22Rv1 (cell line): ENCODE results near the gene FTL.

Source experiments
- H3K27ac ChIP-seq: fragments of 450-650 bp; 2 replicates; pipeline ENCODE4 v1.5.1; 2017
- ZFX ChIP-seq: fragments of 450-650 bp; IDR thresholded peaks from 2 replicates; pipeline ENCODE4 v1.6.1; 2017; ENCODE audit warnings: antibody characterized with exemption, borderline replicate concordance
- TF ChIP-seq, protein P1 (sequence below): fragments of 450-650 bp; IDR thresholded peaks from 2 replicates; pipeline ENCODE4 v1.5.1; 2017; ENCODE audit warnings: mild to moderate bottlenecking

FTL gene

DNA sequence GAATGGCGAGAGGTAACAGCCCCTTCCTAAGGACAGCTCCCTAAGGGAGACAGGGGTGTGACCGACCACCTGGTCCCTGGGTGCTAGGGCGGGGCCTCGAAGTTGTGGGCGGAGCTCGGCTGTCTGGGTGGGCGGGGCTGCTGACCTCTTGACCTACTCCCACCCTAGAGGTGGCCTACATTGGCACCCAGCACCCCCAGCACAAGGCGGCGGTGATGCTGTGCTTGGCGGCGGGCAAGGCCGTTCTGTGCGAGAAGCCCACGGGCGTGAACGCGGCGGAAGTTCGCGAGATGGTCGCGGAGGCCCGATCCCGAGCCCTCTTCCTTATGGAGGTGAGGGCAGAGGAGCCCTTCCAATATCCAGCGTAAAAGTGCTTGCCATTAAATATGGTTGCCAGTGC, 29.2 kb upstream of the FTL start:
- TF ChIP-seq ZFX: no peak
- TF ChIP-seq, protein P1, sequence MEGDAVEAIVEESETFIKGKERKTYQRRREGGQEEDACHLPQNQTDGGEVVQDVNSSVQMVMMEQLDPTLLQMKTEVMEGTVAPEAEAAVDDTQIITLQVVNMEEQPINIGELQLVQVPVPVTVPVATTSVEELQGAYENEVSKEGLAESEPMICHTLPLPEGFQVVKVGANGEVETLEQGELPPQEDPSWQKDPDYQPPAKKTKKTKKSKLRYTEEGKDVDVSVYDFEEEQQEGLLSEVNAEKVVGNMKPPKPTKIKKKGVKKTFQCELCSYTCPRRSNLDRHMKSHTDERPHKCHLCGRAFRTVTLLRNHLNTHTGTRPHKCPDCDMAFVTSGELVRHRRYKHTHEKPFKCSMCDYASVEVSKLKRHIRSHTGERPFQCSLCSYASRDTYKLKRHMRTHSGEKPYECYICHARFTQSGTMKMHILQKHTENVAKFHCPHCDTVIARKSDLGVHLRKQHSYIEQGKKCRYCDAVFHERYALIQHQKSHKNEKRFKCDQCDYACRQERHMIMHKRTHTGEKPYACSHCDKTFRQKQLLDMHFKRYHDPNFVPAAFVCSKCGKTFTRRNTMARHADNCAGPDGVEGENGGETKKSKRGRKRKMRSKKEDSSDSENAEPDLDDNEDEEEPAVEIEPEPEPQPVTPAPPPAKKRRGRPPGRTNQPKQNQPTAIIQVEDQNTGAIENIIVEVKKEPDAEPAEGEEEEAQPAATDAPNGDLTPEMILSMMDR: no peak
- no peak overlapping the region for H3K27ac ChIP-seq

DNA sequence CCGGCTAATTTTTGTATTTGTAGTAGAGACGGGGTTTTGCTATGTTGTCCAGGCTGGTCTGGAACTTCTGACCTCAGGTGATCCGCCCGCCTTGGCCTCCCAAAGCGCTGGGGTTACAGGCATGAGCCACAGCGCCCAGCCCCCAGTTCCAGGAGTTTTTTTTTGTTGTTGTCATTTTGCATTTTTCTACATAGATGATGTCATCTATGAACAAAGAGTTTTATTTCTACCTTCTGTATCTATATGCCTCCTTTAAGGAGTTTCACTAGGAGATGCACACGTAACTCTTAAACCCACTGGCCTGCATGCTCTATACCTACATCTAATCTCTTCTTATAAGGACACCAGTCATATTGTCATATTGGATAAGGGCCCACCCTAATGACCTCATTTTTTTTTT, 26.9 kb upstream of the FTL start:
- TF ChIP-seq, protein P1: no peak
- no peak for TF ChIP-seq ZFX
- no peak overlapping the region for H3K27ac ChIP-seq

DNA sequence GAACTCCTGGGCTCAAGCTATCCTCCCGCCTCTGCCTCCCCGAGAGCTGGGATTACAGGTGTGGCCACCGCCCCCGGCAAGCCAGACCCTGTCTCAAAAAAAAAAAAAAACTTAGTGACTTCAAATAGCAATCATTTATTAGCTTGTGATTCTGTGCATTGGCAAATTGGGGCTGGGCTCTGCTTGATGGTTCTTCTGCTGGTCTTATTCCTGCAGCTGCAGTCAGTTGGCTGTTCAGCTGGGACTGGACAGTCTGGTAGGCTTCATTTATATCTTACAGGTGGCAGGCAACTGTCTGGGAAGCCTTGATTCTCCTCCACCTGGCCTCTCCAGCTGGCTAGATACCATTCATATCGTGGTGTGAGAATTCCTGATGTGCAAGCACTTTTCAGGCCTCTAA, 24.2 kb upstream of the FTL start:
- no peak for TF ChIP-seq ZFX
- TF ChIP-seq, protein P1: no peak
- H3K27ac ChIP-seq: no peak overlapping the region

DNA sequence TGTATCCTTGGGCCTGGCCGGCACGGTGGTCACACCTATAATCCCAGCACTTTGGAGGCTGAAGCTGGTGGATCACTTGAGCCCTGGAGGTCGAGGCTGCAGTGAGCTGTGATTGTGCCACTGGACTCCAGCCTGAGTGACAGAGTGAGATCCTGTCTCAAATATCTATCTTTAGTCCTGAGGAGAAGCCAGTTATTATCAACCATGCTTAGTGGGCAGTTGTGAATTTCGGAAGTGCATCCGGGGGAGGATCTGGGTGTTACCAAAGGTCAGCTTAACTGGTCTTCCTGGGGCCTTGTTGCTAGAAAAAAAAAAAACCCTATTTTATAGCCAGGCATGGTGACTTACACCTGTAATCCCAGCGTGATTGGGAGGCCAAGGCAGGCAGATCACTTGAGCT, 22.0 kb upstream of the FTL start:
- H3K27ac ChIP-seq: no peak overlapping the region
- TF ChIP-seq, protein P1: no peak
- no peak for TF ChIP-seq ZFX

DNA sequence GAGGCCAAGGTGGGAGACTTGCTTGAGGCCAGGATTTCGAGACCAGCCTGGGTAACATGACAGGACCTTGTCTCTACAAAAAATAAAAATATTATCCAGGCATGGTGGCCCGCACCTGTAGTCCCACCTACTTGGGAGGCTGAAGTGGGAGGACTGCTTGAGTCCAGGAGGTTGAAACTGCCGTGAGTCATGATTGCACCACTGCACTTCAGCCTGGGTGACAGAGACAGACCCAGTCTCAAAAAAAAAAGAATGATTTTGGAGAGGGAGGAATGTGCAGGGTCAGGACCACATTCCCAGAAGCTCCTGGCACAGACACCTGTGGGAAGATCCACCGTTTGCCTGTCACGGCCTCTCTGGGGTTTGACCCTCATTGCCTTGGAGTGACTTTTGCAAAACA, 19.7 kb upstream of the FTL start:
- no peak for TF ChIP-seq ZFX
- TF ChIP-seq, protein P1: no peak
- no peak overlapping the region for H3K27ac ChIP-seq

DNA sequence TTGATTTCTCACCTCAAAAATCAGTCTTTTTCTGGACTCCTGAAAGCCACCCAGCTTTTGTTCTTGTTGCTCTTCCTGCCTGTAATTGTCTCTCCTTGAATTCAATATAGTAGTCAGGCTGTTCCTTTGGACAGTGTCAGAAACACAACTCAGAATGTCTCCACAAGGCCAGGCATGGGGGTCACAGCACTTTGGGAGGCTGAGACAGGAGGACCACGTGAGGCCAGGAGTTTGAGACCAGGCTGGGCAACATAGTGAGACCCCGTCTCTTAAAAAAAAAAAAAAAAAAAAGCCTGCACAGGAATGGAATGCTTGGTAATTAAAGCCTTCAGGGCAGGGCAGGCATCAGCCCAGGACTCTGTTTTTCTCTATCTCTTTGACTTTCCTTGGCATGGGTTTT, 19.3 kb upstream of the FTL start:
- no peak for TF ChIP-seq ZFX
- TF ChIP-seq, protein P1: no peak

DNA sequence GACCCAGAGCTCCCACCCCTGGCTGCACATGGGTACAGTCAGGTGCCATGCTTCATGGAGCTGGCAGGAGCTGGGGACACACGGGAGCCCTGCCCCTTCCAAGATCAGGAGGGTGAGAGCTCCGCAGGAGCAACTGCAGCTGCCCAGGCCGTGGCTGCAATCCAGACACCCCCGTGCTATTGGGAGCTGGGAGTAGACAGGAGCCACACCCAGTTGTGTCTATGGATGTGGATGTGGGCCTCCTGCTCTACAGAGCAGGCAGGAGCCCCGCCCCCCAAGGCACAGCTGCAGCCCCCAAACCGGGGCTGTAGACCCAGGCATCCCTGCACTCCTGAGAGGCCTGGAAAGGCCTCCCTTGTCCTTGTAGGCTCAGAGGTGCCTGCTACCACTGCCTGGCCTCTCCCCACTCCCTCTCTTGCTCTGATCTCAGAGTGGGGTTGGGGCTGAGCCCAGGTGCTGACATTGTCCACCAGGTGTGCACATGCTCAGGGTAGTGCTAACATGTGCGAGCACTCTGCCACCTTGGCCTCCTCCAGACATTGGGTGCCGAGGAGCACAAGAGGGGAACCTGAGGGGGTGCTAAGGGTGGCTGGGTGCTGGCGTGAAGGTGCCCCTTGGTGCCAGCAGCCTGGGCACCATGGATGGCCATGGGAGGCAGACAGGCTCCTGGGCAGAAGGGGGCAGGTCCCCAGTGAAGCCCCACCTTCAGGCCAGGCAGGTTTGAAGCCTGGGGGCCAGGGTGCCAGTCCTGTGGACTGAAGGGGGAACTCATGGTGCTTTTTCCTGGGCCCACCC, 18.4 kb upstream of the FTL start:
- no peak overlapping the region for H3K27ac ChIP-seq
- TF ChIP-seq ZFX: no peak
- TF ChIP-seq, protein P1: no peak

More for the DNA sequence above, 19.3 kb upstream of the FTL start:
- no peak overlapping the region for H3K27ac ChIP-seq
